Endothelial cell of umbilical vein (primary cell): ENCODE results near the gene LRRN4.

ENCODE experiments used
- EZH2 ChIP-seq: IDR thresholded peaks from 2 replicates; pipeline ENCODE4 v1.6.1; 2012; ENCODE audit warnings: borderline replicate concordance, low read depth, mild to moderate bottlenecking, moderate library complexity, low read length, inconsistent platforms; ENCODE audit not compliant: severe bottlenecking
- POLR2A ChIP-seq: IDR thresholded peaks from 2 replicates; pipeline ENCODE4 v1.6.1; 2012; ENCODE audit warnings: low read depth, mild to moderate bottlenecking, control low read depth, low read length
- POLR2AphosphoS5 ChIP-seq: IDR thresholded peaks from 2 replicates; pipeline ENCODE4 v1.6.1; 2012; ENCODE audit warnings: low read depth, mild to moderate bottlenecking, control low read depth, low read length, moderate library complexity; ENCODE audit not compliant: insufficient read depth
- TF ChIP-seq, protein P1 (sequence below), 2 donors: IDR thresholded peaks; 1 replicate in 1 of 2; 2 replicates in 1 of 2; pipeline ENCODE4 v1.5.1; 2011; ENCODE audit warnings: low read length in 2 of 2, mild to moderate bottlenecking in 2 of 2, moderate library complexity in 2 of 2, control low read depth in 1 of 2, inconsistent platforms in 1 of 2, low read depth in 1 of 2; ENCODE audit not compliant: insufficient read depth in 1 of 2; ENCODE audit errors: extremely low read depth in 1 of 2
- TF ChIP-seq, protein P2 (sequence below): IDR thresholded peaks from 2 replicates; pipeline ENCODE4 v1.6.1; 2011; ENCODE audit not compliant: insufficient read depth, insufficient read length

DNA sequence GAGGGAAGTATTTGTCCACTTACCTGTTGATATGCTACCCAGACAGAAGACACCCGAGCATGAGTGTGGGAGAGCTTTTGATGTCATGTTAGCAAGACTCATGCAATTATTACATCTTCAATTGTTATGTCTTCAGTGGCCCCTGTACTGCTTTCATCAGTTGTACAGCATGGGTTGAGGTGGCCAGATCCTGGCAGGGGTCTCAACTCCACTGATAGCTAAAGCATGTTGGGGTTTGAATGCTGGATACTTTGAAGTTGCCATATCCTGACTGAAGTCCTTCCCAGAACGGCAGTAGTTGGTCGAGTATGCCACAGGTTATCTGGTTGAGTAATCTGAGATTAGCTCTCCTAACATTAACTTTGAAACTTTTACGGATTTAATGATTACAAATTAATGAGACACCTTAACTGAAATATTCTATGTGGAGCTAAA lies 46.7 kb downstream of the LRRN4 start:
- TF ChIP-seq, protein P1, sequence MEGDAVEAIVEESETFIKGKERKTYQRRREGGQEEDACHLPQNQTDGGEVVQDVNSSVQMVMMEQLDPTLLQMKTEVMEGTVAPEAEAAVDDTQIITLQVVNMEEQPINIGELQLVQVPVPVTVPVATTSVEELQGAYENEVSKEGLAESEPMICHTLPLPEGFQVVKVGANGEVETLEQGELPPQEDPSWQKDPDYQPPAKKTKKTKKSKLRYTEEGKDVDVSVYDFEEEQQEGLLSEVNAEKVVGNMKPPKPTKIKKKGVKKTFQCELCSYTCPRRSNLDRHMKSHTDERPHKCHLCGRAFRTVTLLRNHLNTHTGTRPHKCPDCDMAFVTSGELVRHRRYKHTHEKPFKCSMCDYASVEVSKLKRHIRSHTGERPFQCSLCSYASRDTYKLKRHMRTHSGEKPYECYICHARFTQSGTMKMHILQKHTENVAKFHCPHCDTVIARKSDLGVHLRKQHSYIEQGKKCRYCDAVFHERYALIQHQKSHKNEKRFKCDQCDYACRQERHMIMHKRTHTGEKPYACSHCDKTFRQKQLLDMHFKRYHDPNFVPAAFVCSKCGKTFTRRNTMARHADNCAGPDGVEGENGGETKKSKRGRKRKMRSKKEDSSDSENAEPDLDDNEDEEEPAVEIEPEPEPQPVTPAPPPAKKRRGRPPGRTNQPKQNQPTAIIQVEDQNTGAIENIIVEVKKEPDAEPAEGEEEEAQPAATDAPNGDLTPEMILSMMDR (IDR thresholded peaks at IDR 0.05; ENCODE audit: extremely low read depth in 1 of 2, insufficient read depth in 1 of 2, low read depth in 1 of 2, low read length in 2 of 2) = no peak
- TF ChIP-seq, protein P2, sequence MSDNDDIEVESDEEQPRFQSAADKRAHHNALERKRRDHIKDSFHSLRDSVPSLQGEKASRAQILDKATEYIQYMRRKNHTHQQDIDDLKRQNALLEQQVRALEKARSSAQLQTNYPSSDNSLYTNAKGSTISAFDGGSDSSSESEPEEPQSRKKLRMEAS = no peak
- TF ChIP-seq POLR2A = no peak
- TF ChIP-seq POLR2AphosphoS5 = no peak
- no peak for TF ChIP-seq EZH2
